Activated naive CD4-positive, alpha-beta T cell treated with anti-CD3 and anti-CD28 coated beads, Interleukin-2, amount 50 U/mL, for 16 hours (primary cell): Measurements from ENCODE around the gene CHMP1A.
"Not testable (repeated sequence)": the region's sequence is repeated elsewhere in the genome, so short reads cannot be mapped to it uniquely, and the experiment has no call there.

Experiments used
- DNase-seq: peaks from one replicate; pipeline ENCODE4 v3.0.0-alpha.2; 2020

Gene CHMP1A

GRCh38 chr16:89691986-89692569, 34.6 kb upstream of the CHMP1A start:
- no peak for DNase-seq

- DNase-seq = no peak
Measured at GRCh38 chr16:89691231-89691985, 33.9 kb upstream of the CHMP1A start.

- DNase-seq = no peak
Measured at GRCh38 chr16:89690392-89690901, 32.9 kb upstream of the CHMP1A start.

- not testable (repeated sequence) for DNase-seq
Measured at GRCh38 chr16:89689621-89690020, 32.1 kb upstream of the CHMP1A start.

GRCh38 chr16:89689142-89689541, 31.6 kb upstream of the CHMP1A start:
- no peak for DNase-seq

GRCh38 chr16:89688395-89688794, 30.9 kb upstream of the CHMP1A start:
- DNase-seq = no peak

GRCh38 chr16:89687092-89687940, 29.8 kb upstream of the CHMP1A start:
- DNase-seq = no peak

- DNase-seq = peak; percentile 86
Measured at GRCh38 chr16:89686520-89687091, 29.1 kb upstream of the CHMP1A start, which contains the start of gene CDK10. Gene CDK10, plus strand, starts transcription at chr16:89686689. Its CDS starts 22 bp downstream, at chr16:89686711.

GRCh38 chr16:89685916-89686315, 28.4 kb upstream of the CHMP1A start:
- DNase-seq = no peak

- no peak for DNase-seq
Measured at GRCh38 chr16:89678258-89678657, 20.8 kb upstream of the CHMP1A start.

GRCh38 chr16:89672177-89672941, 14.9 kb upstream of the CHMP1A start:
- no peak for DNase-seq

GRCh38 chr16:89671565-89671964, 14.1 kb upstream of the CHMP1A start:
- not testable (repeated sequence) for DNase-seq

GRCh38 chr16:89670496-89671431, 13.3 kb upstream of the CHMP1A start:
- no peak for DNase-seq

- no peak for DNase-seq
Measured at GRCh38 chr16:89669755-89670154, 12.2 kb upstream of the CHMP1A start.

- no peak for DNase-seq
Measured at GRCh38 chr16:89668790-89669158, 11.3 kb upstream of the CHMP1A start.

- DNase-seq = no peak
Measured at GRCh38 chr16:89667633-89668032, 10.1 kb upstream of the CHMP1A start.

GRCh38 chr16:89667000-89667399, 9.5 kb upstream of the CHMP1A start:
- not testable (repeated sequence) for DNase-seq

GRCh38 chr16:89664238-89664637, 6.7 kb upstream of the CHMP1A start:
- not testable (repeated sequence) for DNase-seq

GRCh38 chr16:89661215-89661614, 3.7 kb upstream of the CHMP1A start:
- no peak for DNase-seq

GRCh38 chr16:89660146-89660545, 2.6 kb upstream of the CHMP1A start:
- DNase-seq = no peak
